A549 (cell line): ENCODE measurements around the gene UGT1A7. TPM values are rescaled to one million over a fixed set of nuclear protein-coding genes. Genes with fewer than 3 reads are reported as not detected.

Source experiments
- ATAC-seq, 2 experiments: fragments of 200-7000 bp in 1 of 2; fragments of >200 bp in 1 of 2; cut with Nextera tagmentation in 1 of 2; cut with Tn5 transposase in 1 of 2; 3 replicates each; pipeline versions ENCODE4 v1.8.0 to v1.9.1; 2018 to 2020; ENCODE audit warnings: mild to moderate bottlenecking in 1 of 2, moderate library complexity in 1 of 2
- CTCF ChIA-PET: fragments of 300-600 bp; sonication (Branson Sonifier 250); formaldehyde crosslinking; extraction: SDS; loops from one replicate; lab custom pipeline; 2021; ENCODE audit warnings: antibody characterized with exemption, inconsistent platforms; lab: Yijun Ruan, JAX
- POLR2A ChIA-PET: fragments of 350-600 bp; formaldehyde crosslinking; extraction: SDS; loops from one replicate; lab custom pipeline; 2021; ENCODE audit warnings: antibody characterized with exemption, inconsistent platforms; lab: Yijun Ruan, JAX
- DNase-seq, 2 experiments: peaks; one replicate each; pipeline versions ENCODE4 v3.0.0 to v3.0.0-alpha.2; 2011 to 2016; ENCODE audit warnings: low read depth in 1 of 2, low spot score in 1 of 2
- FAIRE-seq: peaks from 2 replicates; lab custom pipeline; 2011; peaks lifted over from hg19 to GRCh38; lab: Jason Lieb, UNC
- H3K27ac ChIP-seq, 2 experiments: fragments of >200 bp; sonication (Bioruptor Twin); formaldehyde crosslinking; 3 replicates each; pipeline ENCODE4 v1.5.1; 2016 to 2017
- H3K4me1 ChIP-seq: fragments of >200 bp; sonication (Bioruptor Twin); formaldehyde crosslinking; 3 replicates; pipeline ENCODE4 v1.6.1; 2016
- H3K4me2 ChIP-seq: fragments of >200 bp; sonication (Bioruptor Twin); formaldehyde crosslinking; 3 replicates; pipeline ENCODE4 v1.6.1; 2016
- H3K4me3 ChIP-seq: fragments of >200 bp; sonication (Bioruptor Twin); formaldehyde crosslinking; 3 replicates; pipeline ENCODE4 v1.5.1; 2016
- H3K9me3 ChIP-seq: fragments of >200 bp; sonication (Bioruptor Twin); formaldehyde crosslinking; 3 replicates; pipeline ENCODE4 v1.6.1; 2016
- CHD2 ChIP-seq: fragments of 150-350 bp; IDR thresholded peaks from 2 replicates; pipeline ENCODE4 v1.6.1; 2014; ENCODE audit warnings: low read length; ENCODE audit not compliant: partially characterized antibody
- EHF ChIP-seq: fragments of 250-450 bp; sonication (Bioruptor Pico); IDR thresholded peaks from 2 replicates; pipeline ENCODE4 v1.5.0; 2020; ENCODE audit warnings: mild to moderate bottlenecking
- EHMT2 ChIP-seq: fragments of 200-600 bp; sonication (generic); IDR thresholded peaks from 2 replicates; pipeline ENCODE4 v1.6.1; 2016; ENCODE audit warnings: antibody characterized with exemption, low read depth, mild to moderate bottlenecking, moderate library complexity
- HDAC2 ChIP-seq: fragments of 200-600 bp; sonication (generic); IDR thresholded peaks from 2 replicates; pipeline ENCODE4 v1.6.1; 2016
- HOXA7 ChIP-seq: fragments of 250-450 bp; sonication (Bioruptor Pico); IDR thresholded peaks from 2 replicates; pipeline ENCODE4 v1.5.0; 2020; ENCODE audit warnings: mild to moderate bottlenecking, moderate library complexity
- NPAS2 ChIP-seq: fragments of 250-450 bp; sonication (Bioruptor Pico); IDR thresholded peaks from 2 replicates; pipeline ENCODE4 v1.8.0; 2022; ENCODE audit warnings: mild to moderate bottlenecking, moderate library complexity, borderline replicate concordance
- TP53 ChIP-seq: fragments of 250-450 bp; sonication (Bioruptor Pico); IDR thresholded peaks from 2 replicates; pipeline ENCODE4 v1.5.0; 2021; ENCODE audit warnings: mild to moderate bottlenecking, moderate library complexity
- WGBS: methylation state at CpG from one replicate; pipeline ENCODE4 v1.1.6; 2017; ENCODE audit errors: missing lambda C conversion rate; 5-methylcytosine and 5-hydroxymethylcytosine counted together
- polyA plus RNA-seq, 4 experiments: library from polyadenylated mRNA; depleted of rRNA in 3 of 4; stranded (reverse); fragments of >200 nt; fragmentation: RNase III in 1 of 4; extraction: RNeasy Plus Mini Kit Qiagen cat#74134 plus additional on column Dnase treatment in 1 of 4; gene quantifications; 2 replicates in 3 of 4; 3 replicates in 1 of 4; pipeline ENCODE4 v1.2.3, GENCODE V29; 2011 to 2017
- TF ChIP-seq, protein P1 (sequence below): IDR thresholded peaks from 2 replicates; pipeline ENCODE4 v1.6.1; 2012
- TF ChIP-seq, protein P2 (sequence below): IDR thresholded peaks from 2 replicates; pipeline ENCODE4 v1.6.1; 2012; ENCODE audit warnings: low read depth, borderline replicate concordance
- TF ChIP-seq, protein P3 (sequence below): fragments of 450-650 bp; IDR thresholded peaks from 2 replicates; pipeline ENCODE4 v1.6.1; 2014; ENCODE audit warnings: antibody characterized with exemption
- TF ChIP-seq, protein P4 (sequence below): fragments of 200-600 bp; sonication (generic); IDR thresholded peaks from 2 replicates; pipeline ENCODE4 v1.6.1; 2016; ENCODE audit warnings: antibody characterized with exemption, mild to moderate bottlenecking, moderate library complexity

UGT1A7 gene
- polyA plus RNA-seq, 2 of the 4 experiments (the other 2 are of a cell fraction): 8.9 to 9.8 TPM

DNA sequence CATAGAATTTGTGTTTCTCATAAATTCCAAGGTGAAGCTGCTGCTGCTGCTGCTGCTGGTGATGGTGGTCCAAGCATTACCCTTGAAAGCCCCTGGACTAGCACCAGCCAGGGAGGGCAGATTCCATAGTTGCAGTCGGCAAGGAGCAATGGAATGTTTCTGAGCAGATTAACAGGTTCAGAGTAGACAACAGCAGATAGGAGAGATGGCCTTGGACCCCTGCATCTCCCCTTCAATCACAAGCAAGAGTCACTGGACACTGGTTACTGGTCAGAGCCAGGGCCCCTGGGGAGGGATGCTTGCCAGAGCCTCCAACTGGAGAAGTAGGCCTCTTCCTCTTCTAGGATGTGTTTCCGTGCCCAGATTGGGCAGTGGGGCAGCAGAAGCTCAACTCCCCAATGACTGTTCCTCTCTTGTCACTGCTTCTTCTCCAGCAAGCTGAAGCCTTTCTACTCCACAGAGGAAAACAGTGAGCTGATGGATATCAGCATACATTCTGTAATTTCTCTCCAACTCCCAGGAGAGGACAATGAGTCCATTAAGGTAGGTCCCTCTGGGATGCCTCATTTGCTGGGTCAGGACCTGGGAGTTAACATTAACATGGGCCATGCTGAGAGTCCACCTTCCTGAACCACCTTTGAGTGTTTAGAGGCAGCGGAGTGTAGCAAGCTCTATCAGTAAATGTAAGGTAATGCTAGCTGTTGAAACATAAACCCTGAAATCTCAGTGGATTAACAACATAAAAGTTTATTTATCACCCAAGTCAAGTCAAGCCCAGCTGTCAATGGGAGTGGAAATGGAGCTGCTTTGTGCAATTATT lies 131.7 kb downstream of the UGT1A7 start (continued):
- TF ChIP-seq, protein P1, sequence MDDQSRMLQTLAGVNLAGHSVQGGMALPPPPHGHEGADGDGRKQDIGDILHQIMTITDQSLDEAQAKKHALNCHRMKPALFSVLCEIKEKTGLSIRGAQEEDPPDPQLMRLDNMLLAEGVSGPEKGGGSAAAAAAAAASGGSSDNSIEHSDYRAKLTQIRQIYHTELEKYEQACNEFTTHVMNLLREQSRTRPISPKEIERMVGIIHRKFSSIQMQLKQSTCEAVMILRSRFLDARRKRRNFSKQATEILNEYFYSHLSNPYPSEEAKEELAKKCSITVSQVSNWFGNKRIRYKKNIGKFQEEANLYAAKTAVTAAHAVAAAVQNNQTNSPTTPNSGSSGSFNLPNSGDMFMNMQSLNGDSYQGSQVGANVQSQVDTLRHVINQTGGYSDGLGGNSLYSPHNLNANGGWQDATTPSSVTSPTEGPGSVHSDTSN: no peak
- TF ChIP-seq, protein P2, sequence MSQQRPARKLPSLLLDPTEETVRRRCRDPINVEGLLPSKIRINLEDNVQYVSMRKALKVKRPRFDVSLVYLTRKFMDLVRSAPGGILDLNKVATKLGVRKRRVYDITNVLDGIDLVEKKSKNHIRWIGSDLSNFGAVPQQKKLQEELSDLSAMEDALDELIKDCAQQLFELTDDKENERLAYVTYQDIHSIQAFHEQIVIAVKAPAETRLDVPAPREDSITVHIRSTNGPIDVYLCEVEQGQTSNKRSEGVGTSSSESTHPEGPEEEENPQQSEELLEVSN: no peak
- no peak for TF ChIP-seq HDAC2

DNA sequence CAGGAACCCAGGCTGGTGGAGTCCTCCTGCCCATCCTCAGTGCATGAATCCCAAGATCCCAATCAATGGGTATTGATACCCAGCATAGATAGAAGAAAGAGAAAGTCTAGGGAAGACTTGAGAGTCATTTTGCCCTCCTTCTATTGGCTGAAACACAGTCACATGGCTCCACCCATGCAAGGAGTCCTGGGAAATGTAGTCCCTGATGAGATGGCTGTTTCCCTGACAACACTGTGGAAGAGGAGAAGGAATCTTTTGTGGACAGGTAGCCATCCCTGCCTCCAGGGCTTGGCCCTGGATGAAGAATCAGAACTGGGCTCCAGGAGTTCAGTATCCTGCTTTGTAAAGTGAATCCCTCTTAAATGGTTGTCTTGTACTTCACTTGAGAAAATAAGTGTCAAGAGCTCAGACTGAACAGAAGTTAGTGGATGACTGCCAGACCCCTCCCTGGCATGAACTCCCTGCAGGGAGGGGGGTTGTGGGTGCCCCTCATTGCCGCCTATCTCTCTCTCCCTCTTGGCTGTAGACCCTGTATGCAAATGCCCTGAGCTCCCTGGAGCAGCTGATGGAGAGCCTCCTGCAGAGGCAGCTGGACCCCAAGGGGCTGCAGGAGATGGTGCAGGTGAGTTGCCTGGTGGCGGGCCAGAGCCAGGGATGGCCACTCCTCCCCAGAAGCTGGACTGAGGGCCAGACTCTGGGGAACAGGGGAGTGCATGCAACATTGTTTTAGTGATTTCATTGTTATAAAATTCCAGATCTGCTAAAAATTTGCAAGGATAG lies 132.5 kb downstream of the UGT1A7 start:
- 100% methylated on average over 2 of the region's 2 CpGs for WGBS
- FAIRE-seq: no peak
- POLR2A ChIA-PET: no interaction called here
- TF ChIP-seq, protein P3, sequence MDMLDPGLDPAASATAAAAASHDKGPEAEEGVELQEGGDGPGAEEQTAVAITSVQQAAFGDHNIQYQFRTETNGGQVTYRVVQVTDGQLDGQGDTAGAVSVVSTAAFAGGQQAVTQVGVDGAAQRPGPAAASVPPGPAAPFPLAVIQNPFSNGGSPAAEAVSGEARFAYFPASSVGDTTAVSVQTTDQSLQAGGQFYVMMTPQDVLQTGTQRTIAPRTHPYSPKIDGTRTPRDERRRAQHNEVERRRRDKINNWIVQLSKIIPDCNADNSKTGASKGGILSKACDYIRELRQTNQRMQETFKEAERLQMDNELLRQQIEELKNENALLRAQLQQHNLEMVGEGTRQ: peak; percentile 72
- TF ChIP-seq, protein P4, sequence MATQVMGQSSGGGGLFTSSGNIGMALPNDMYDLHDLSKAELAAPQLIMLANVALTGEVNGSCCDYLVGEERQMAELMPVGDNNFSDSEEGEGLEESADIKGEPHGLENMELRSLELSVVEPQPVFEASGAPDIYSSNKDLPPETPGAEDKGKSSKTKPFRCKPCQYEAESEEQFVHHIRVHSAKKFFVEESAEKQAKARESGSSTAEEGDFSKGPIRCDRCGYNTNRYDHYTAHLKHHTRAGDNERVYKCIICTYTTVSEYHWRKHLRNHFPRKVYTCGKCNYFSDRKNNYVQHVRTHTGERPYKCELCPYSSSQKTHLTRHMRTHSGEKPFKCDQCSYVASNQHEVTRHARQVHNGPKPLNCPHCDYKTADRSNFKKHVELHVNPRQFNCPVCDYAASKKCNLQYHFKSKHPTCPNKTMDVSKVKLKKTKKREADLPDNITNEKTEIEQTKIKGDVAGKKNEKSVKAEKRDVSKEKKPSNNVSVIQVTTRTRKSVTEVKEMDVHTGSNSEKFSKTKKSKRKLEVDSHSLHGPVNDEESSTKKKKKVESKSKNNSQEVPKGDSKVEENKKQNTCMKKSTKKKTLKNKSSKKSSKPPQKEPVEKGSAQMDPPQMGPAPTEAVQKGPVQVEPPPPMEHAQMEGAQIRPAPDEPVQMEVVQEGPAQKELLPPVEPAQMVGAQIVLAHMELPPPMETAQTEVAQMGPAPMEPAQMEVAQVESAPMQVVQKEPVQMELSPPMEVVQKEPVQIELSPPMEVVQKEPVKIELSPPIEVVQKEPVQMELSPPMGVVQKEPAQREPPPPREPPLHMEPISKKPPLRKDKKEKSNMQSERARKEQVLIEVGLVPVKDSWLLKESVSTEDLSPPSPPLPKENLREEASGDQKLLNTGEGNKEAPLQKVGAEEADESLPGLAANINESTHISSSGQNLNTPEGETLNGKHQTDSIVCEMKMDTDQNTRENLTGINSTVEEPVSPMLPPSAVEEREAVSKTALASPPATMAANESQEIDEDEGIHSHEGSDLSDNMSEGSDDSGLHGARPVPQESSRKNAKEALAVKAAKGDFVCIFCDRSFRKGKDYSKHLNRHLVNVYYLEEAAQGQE: no peak
- TF ChIP-seq, all 56 proteins: peak for 1
- Histone ChIP-seq H3K27ac (peak overlapping the region in 1 of 2 experiments; percentile 31; a peak in 3 of 6 replicates), H3K9me3 (no peaks in the 10 kb centered on the region), H3K4me1 (peaks cover 19% of the 10 kb centered on the region), H3K4me2 (no peak overlapping the region), H3K4me3 (no peak overlapping the region)
- CTCF ChIA-PET: interaction anchor here (0.7 to 1.0 kb wide), 3 partner anchors 18 to 371 kb away, joined by 3 to 4 read pairs (median 3); no protein-coding TSS in a partner anchor
- DNase-seq: peak; percentile 44 to 52
- ATAC-seq: peak; percentile 43 to 78; a peak in 4 of 6 replicates

DNA sequence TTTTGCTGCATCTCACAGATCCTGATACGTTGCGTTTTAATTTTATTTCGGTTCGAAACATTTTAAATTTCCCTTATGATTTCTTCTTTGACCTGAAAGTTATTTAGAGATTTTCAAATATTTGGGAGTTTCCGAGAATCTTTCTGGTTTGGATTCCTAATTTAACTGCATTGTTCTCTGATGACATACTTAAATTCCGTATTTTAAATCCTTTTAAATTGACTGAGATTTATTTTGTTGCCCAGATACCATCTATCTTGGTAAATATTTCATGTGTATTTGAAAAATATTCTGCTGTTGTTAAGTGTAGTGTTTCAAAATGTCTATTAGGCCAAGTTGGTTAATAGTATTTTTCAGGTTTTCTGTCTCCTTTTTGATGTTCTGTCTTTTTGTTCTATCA lies 134.2 kb downstream of the UGT1A7 start:
- H3K4me3 ChIP-seq: no peak overlapping the region
- no peak overlapping the region for H3K4me2 ChIP-seq
- CTCF ChIA-PET: no interaction called here
- DNase-seq (no peak), ATAC-seq (no peak), FAIRE-seq (no peak)
- H3K4me1 ChIP-seq: peaks cover 24% of the 10 kb centered on the region
- WGBS: 84% methylated on average over 6 of the region's 6 CpGs
- TF ChIP-seq EHF (CRISPR knock-in tag) (no peak), HOXA7 (no peak), CHD2 (no peak), TP53 (CRISPR knock-in tag) (no peak), NPAS2 (no peak), EHMT2 (no peak)
- TF ChIP-seq, protein P4: no peak
- POLR2A ChIA-PET: no interaction called here
- H3K9me3 ChIP-seq: no peaks in the 10 kb centered on the region
- no peak overlapping the region for H3K27ac ChIP-seq
